WTC11 (cell line): ENCODE data around the gene MAST4. TPM values are rescaled to one million over a fixed set of nuclear protein-coding genes. Genes with fewer than 3 reads are reported as not detected.

Source experiments
- ATAC-seq: fragments of 200-7000 bp; cut with Tn5 transposase; 2 replicates; pipeline ENCODE4 v1.10.0; 2021; ENCODE audit warnings: mild to moderate bottlenecking, moderate library complexity
- CTCF ChIA-PET: fragments of 300-600 bp; sonication (Branson Sonifier 250); formaldehyde crosslinking; loops from one replicate; lab custom pipeline; 2021; ENCODE audit warnings: antibody characterized with exemption; lab: Charles Lee
- POLR2A ChIA-PET: fragments of 350-600 bp; sonication (Branson Sonifier 250); formaldehyde crosslinking; loops from one replicate; lab custom pipeline; 2021; ENCODE audit warnings: antibody characterized with exemption; lab: Charles Lee
- DNase-seq: peaks from one replicate; pipeline ENCODE4 v3.0.0; 2021; ENCODE audit warnings: low spot score
- H3K27ac Mint-ChIP-seq: 2 replicates; pipeline ENCODE4 v1.8.0; 2021; ENCODE audit warnings: mixed read lengths
- H3K27me3 Mint-ChIP-seq: 2 replicates; pipeline ENCODE4 v1.8.0; 2021; ENCODE audit warnings: low read depth, mild to moderate bottlenecking, moderate library complexity, mixed read lengths
- H3K36me3 Mint-ChIP-seq: 2 replicates; pipeline ENCODE4 v1.8.0; 2021; ENCODE audit warnings: mixed read lengths
- H3K4me1 Mint-ChIP-seq: 2 replicates; pipeline ENCODE4 v1.8.0; 2022; ENCODE audit warnings: mixed read lengths
- H3K4me3 Mint-ChIP-seq: 2 replicates; pipeline ENCODE4 v1.8.0; 2021; ENCODE audit warnings: mild to moderate bottlenecking, moderate library complexity, mixed read lengths
- H3K9me3 Mint-ChIP-seq: 2 replicates; pipeline ENCODE4 v1.8.0; 2021; ENCODE audit warnings: mixed read lengths
- ATF2 ChIP-seq: sonication (generic); formaldehyde crosslinking; IDR thresholded peaks from 2 replicates; pipeline ENCODE4 v1.8.1; 2022; ENCODE audit warnings: low read depth, missing genetic modification reagents, borderline replicate concordance
- CDX4 ChIP-seq: fragments of 250-450 bp; sonication (Bioruptor Pico); IDR thresholded peaks from 2 replicates; pipeline ENCODE4 v1.9.0; 2021; ENCODE audit warnings: moderate library complexity, mild to moderate bottlenecking, inconsistent platforms, borderline replicate concordance
- EMX1 ChIP-seq: fragments of 250-450 bp; sonication (Bioruptor Pico); IDR thresholded peaks from 2 replicates; pipeline ENCODE4 v1.8.0; 2021; ENCODE audit warnings: mild to moderate bottlenecking
- ERG ChIP-seq: fragments of 250-450 bp; sonication (Bioruptor Pico); IDR thresholded peaks from 2 replicates; pipeline ENCODE4 v1.8.0; 2021; ENCODE audit warnings: mild to moderate bottlenecking
- ETV6 ChIP-seq: sonication (generic); formaldehyde crosslinking; IDR thresholded peaks from 2 replicates; pipeline ENCODE4 v1.8.1; 2022; ENCODE audit warnings: mild to moderate bottlenecking, missing genetic modification reagents
- GABPB1 ChIP-seq: sonication (generic); formaldehyde crosslinking; IDR thresholded peaks from 2 replicates; pipeline ENCODE4 v1.8.1; 2023; ENCODE audit warnings: mild to moderate bottlenecking, missing genetic modification reagents
- JAZF1 ChIP-seq: fragments of 250-450 bp; sonication (Bioruptor Pico); IDR thresholded peaks from 2 replicates; pipeline ENCODE4 v1.9.0; 2021; ENCODE audit warnings: moderate library complexity, mild to moderate bottlenecking, inconsistent platforms
- MXD4 ChIP-seq: fragments of 250-450 bp; sonication (Bioruptor Pico); IDR thresholded peaks from 2 replicates; pipeline ENCODE4 v1.8.0; 2021; ENCODE audit warnings: mild to moderate bottlenecking, moderate library complexity, borderline replicate concordance
- RORB ChIP-seq: fragments of 250-450 bp; sonication (Bioruptor Pico); IDR thresholded peaks from 2 replicates; pipeline ENCODE4 v1.9.0; 2021; ENCODE audit warnings: mild to moderate bottlenecking
- SMAD4 ChIP-seq: sonication (generic); formaldehyde crosslinking; IDR thresholded peaks from 2 replicates; pipeline ENCODE4 v1.8.0; 2022; ENCODE audit warnings: mild to moderate bottlenecking, missing genetic modification reagents
- SOX15 ChIP-seq: fragments of 250-450 bp; sonication (Bioruptor Pico); IDR thresholded peaks from 2 replicates; pipeline ENCODE4 v1.9.0; 2021; ENCODE audit warnings: mild to moderate bottlenecking
- TEAD1 ChIP-seq: sonication (generic); formaldehyde crosslinking; IDR thresholded peaks from 2 replicates; pipeline ENCODE4 v1.8.0; 2022; ENCODE audit warnings: mild to moderate bottlenecking, missing genetic modification reagents
- ZNF121 ChIP-seq: sonication (generic); formaldehyde crosslinking; IDR thresholded peaks from 2 replicates; pipeline ENCODE4 v1.8.0; 2023; ENCODE audit warnings: missing genetic modification reagents
- ZNF281 ChIP-seq: sonication (generic); formaldehyde crosslinking; IDR thresholded peaks from 2 replicates; pipeline ENCODE4 v1.8.0; 2023; ENCODE audit warnings: mild to moderate bottlenecking, missing genetic modification reagents
- ZSCAN18 ChIP-seq: fragments of 250-450 bp; sonication (Bioruptor Pico); IDR thresholded peaks from 2 replicates; pipeline ENCODE4 v2.1.2; 2022; ENCODE audit warnings: mild to moderate bottlenecking, moderate library complexity
- total RNA-seq: library from RNA; stranded (reverse); gene quantifications from 3 replicates; pipeline ENCODE4 v1.2.3, GENCODE V29; 2021
- TF ChIP-seq, protein P1 (sequence below): sonication (generic); formaldehyde crosslinking; IDR thresholded peaks from 2 replicates; pipeline ENCODE4 v1.8.1; 2022; ENCODE audit warnings: missing genetic modification reagents, borderline replicate concordance
- TF ChIP-seq, protein P2 (sequence below): sonication (generic); formaldehyde crosslinking; IDR thresholded peaks from 2 replicates; pipeline ENCODE4 v1.8.1; 2023; ENCODE audit warnings: mild to moderate bottlenecking, moderate library complexity, missing genetic modification reagents
- TF ChIP-seq, protein P3 (sequence below): fragments of 250-450 bp; sonication (Bioruptor Pico); conservative IDR thresholded peaks from 2 replicates; pipeline ENCODE4 v1.9.0; 2021; ENCODE audit warnings: mild to moderate bottlenecking
- TF ChIP-seq, protein P4 (sequence below): fragments of 200-600 bp; IDR thresholded peaks from 2 replicates; pipeline ENCODE4 v1.8.0; 2022; ENCODE audit warnings: antibody characterized with exemption

MAST4 gene
- total RNA-seq, 1 experiment from 2014 or later = 8.0 TPM

GRCh38 chr5:67111779-67112178 lies 515.6 kb downstream of the MAST4 start:
- DNase-seq (no peak), ATAC-seq (no peak)
- H3K4me1 Mint-ChIP-seq = 0 out of 2 replicates have a peak, but pooled peaks cover 3% of the 10 kb centered on the region
- H3K27me3 Mint-ChIP-seq = no peaks in the 10 kb centered on the region
- no peaks in the 10 kb centered on the region for H3K9me3 Mint-ChIP-seq
- H3K36me3 Mint-ChIP-seq = peaks cover 2% of the 10 kb centered on the region; the same call in 1 of the 2 replicates
- ChIA-PET POLR2A (no interaction called here), CTCF (no interaction called here)
- no peak overlapping the region for H3K4me3 Mint-ChIP-seq
- no peak overlapping the region for H3K27ac Mint-ChIP-seq
- TF ChIP-seq RORB (CRISPR knock-in tag) (no peak), MXD4 (CRISPR knock-in tag) (no peak)

- ChIA-PET CTCF (no interaction called here), POLR2A (no interaction called here)
- ATAC-seq = no peak
- no peaks in the 10 kb centered on the region for H3K9me3 Mint-ChIP-seq
- no peak overlapping the region for H3K4me3 Mint-ChIP-seq
- peaks cover 1% of the 10 kb centered on the region; the same call in 1 of the 2 replicates for H3K36me3 Mint-ChIP-seq
- peaks cover 4% of the 10 kb centered on the region for H3K4me1 Mint-ChIP-seq
- DNase-seq = no peak
- no peak overlapping the region; the same call in 1 of the 2 replicates for H3K27ac Mint-ChIP-seq
- H3K27me3 Mint-ChIP-seq = no peaks in the 10 kb centered on the region
- TF ChIP-seq, protein P1, sequence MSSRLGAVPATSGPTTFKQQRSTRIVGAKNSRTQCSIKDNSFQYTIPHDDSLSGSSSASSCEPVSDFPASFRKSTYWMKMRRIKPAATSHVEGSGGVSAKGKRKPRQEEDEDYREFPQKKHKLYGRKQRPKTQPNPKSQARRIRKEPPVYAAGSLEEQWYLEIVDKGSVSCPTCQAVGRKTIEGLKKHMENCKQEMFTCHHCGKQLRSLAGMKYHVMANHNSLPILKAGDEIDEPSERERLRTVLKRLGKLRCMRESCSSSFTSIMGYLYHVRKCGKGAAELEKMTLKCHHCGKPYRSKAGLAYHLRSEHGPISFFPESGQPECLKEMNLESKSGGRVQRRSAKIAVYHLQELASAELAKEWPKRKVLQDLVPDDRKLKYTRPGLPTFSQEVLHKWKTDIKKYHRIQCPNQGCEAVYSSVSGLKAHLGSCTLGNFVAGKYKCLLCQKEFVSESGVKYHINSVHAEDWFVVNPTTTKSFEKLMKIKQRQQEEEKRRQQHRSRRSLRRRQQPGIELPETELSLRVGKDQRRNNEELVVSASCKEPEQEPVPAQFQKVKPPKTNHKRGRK (CRISPR knock-in tag) = no peak
- TF ChIP-seq CDX4 (CRISPR knock-in tag) (no peak), GABPB1 (CRISPR knock-in tag) (no peak), ATF2 (CRISPR knock-in tag) (no peak), JAZF1 (CRISPR knock-in tag) (no peak), ZNF281 (no peak), ERG (no peak), ZSCAN18 (CRISPR knock-in tag) (no peak), SMAD4 (CRISPR knock-in tag) (no peak), SOX15 (CRISPR knock-in tag) (no peak), EMX1 (no peak), ZNF121 (CRISPR knock-in tag) (no peak), ETV6 (no peak), TEAD1 (CRISPR knock-in tag) (no peak)
- TF ChIP-seq, protein P2, sequence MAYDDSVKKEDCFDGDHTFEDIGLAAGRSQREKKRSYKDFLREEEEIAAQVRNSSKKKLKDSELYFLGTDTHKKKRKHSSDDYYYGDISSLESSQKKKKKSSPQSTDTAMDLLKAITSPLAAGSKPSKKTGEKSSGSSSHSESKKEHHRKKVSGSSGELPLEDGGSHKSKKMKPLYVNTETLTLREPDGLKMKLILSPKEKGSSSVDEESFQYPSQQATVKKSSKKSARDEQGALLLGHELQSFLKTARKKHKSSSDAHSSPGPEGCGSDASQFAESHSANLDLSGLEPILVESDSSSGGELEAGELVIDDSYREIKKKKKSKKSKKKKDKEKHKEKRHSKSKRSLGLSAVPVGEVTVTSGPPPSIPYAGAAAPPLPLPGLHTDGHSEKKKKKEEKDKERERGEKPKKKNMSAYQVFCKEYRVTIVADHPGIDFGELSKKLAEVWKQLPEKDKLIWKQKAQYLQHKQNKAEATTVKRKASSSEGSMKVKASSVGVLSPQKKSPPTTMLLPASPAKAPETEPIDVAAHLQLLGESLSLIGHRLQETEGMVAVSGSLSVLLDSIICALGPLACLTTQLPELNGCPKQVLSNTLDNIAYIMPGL (CRISPR knock-in tag) = no peak
- TF ChIP-seq, protein P3, sequence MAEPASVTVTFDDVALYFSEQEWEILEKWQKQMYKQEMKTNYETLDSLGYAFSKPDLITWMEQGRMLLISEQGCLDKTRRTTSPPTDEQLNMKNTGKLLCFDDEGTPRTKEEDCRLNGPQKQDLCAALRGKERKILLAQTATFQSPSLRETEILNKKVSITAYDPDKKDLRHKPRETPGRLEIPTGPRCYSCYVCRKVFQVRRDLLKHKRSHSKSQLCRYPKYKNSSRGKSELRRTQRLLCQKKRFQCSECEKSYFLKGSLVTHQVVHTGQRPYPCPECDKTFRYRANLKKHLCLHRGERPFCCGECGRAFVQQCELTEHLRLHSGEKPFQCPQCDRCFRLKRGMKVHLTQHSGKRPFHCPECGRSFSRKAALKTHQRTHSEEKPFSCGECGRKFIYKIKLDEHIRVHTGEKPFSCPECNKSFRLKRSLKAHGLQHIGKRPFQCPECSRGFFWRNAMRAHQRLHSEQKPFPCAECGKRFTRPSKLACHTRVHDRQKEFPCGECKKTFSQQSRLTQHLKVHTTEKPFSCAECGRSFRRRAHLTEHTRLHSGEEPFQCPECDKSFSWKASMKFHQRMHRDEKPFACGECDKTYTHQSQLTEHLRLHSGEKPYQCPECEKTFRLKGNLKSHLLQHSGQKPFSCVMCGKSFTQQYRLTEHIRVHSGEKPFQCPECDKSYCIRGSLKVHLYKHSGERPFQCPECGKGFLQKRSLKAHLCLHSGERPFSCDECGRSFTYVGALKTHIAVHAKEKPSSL (CRISPR knock-in tag) = no peak
- TF ChIP-seq, protein P4, sequence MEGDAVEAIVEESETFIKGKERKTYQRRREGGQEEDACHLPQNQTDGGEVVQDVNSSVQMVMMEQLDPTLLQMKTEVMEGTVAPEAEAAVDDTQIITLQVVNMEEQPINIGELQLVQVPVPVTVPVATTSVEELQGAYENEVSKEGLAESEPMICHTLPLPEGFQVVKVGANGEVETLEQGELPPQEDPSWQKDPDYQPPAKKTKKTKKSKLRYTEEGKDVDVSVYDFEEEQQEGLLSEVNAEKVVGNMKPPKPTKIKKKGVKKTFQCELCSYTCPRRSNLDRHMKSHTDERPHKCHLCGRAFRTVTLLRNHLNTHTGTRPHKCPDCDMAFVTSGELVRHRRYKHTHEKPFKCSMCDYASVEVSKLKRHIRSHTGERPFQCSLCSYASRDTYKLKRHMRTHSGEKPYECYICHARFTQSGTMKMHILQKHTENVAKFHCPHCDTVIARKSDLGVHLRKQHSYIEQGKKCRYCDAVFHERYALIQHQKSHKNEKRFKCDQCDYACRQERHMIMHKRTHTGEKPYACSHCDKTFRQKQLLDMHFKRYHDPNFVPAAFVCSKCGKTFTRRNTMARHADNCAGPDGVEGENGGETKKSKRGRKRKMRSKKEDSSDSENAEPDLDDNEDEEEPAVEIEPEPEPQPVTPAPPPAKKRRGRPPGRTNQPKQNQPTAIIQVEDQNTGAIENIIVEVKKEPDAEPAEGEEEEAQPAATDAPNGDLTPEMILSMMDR = no peak
Measured at GRCh38 chr5:67115246-67115645, 519.1 kb downstream of the MAST4 start.
